HL-60/S4 treated with phorbol 12-myristate 13-acetate at 8.2 ng/mL for 4 days and 3 days (cell line): ENCODE results near the gene CTDNEP1.

ENCODE experiments used
- in situ Hi-C: fragments of 300-500 bp; cut with MboI; formaldehyde crosslinking; loops from 2 replicates; pipeline ENCODE4 v1.15.0; 2022; ENCODE audit warnings: low sequenced_read_pairs

CTDNEP1 gene

DNA sequence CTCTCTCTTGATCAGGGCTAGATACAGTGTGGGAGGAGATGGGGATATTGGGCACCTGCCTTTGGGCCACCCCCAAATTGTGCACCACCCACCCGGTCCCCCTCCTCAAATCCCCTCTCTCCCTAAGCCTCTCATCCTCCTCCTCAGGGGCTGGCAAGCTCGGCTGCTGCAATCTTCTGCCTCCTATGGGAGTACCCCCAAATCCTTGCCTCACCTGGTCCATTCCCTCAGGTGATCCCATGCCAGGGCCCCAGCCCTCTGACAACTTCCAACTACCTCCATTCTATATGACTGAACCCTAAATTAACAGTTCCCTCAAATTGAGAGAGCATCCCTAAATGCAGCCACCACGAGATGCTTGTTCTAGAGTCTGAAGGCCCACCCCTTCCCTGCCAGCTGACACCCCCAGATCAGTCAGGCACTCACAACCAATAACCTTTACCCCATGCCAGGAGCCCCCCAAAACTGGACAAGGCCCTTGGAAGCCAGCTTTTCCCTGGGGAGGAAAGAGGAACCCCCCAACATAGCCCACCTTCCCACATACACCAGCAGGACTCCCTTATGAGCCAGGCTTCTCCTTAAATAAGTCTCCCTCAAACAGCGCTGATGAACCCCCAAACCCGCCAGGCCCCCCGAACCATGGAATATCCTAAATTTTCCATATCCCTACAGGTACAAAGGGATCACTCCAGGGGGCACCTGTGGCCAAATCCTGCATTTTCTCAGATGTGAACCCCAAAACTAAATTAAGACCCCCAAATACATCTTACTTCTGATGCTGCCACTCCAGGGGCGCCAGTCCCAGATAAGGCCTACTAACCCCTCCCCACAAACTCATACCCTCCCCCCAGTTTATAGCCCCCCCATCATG, 35.1 kb downstream of the CTDNEP1 start:
- in situ Hi-C loops: no loop called here

DNA sequence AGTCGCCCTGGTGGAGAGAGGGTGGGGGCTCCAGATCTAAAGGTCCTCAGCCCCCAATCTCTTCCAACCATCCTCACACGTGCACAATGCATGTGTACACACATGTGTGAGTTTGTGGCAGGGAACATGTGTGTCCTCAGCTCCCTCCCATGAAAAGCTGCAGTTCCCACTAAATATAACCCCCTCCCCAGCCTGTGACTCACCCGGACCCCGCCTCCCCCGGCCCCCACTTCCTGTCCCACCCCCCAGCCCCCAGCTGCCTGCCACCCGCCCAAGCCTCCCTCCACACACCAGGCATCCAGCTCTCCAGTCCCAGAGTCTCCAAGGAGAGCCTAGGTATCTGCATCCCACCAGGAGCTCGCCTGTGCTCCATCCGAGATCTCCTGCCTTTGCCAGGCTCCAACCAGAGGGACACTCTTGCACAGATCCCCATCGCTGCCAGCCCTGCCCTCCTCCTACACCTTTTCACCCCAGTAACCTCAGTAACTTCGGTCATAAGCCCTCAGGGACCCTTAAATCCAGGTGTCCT, 35.8 kb downstream of the CTDNEP1 start:
- in situ Hi-C loops: no loop called here

DNA sequence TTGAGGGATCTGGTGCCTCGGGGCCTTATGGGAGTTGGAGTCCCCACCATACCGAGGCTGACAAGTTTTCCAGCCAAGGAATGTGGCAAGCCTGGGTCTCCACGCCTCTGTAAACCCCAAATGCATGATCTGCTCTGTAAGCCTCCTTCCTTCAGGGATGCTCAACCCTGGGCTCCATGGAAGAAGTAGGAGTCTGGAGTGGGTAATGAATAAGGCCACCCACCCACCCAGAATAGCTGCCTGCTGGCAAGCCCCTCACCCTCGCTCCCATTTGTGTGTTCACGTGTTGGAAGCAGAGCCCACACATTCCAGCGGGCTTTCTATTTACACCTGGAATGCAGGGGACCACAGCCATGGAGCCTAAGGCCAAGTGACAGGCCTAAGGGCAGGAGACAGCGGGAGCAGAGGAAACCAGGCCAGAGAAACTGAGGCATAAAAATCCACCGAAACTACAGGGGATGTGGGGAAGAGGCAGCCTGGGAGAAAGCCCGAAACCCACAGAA, 36.3 kb downstream of the CTDNEP1 start:
- in situ Hi-C loops: no loop called here

DNA sequence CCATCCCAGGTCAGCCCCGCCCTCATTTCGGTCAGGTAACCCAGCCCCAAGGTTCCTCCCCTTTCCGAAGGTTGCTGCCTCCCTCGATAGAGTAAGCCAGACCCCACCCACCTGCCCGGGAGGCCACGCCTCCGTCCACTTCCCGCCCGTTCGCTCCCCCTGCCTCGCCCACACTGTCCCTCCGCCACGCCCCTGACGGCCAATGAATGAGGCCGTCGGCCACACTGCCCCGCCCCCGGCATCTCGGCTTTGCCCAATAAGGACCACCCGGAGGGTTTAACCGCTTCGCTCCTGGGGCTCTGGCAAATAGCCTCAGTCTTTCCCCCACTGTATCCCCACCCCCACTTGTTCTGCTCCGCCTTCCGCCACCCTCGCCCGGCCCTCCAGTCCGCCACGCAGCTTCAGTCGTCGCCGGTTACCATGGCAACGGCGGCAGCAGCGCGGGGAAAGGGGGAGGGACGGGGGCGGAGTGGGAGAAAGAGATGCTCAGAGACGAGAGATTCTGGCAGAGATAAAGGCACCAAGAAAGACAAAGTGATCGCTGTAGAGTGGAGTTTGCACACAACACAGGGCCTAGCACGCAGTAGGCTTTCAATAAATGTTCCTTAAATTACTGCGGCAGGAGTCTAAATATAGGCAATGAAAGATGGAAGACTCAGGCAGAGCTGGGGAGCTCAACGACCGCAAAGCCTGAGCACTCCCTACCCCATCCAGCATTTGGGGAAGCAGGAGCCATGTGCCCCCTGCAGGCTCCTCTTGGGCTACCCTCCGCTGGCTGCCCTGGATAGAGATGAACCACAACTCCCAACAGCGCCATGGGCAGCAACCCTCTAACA, 37.0 kb downstream of the CTDNEP1 start:
- in situ Hi-C loops: no loop called here

DNA sequence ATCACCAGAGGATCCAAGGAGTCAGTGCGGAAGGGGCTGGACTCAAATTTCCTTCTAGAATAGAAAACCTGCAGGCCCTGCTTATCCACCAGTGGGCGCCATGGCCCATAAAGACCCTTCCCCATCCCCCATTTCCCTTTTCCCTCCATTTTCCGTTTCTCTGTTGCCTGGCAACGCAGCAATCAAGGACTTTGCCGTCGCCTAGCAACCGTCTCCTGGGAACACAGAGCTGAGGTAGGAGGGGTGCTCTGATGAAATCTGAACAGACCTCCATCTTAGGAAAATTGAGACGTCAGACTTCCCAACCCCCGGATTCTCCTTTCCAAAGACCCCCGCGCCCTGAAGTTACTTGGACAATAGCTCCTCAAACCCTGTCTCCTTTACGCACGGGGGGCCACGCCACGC, 37.6 kb downstream of the CTDNEP1 start:
- in situ Hi-C loops: no loop called here

DNA sequence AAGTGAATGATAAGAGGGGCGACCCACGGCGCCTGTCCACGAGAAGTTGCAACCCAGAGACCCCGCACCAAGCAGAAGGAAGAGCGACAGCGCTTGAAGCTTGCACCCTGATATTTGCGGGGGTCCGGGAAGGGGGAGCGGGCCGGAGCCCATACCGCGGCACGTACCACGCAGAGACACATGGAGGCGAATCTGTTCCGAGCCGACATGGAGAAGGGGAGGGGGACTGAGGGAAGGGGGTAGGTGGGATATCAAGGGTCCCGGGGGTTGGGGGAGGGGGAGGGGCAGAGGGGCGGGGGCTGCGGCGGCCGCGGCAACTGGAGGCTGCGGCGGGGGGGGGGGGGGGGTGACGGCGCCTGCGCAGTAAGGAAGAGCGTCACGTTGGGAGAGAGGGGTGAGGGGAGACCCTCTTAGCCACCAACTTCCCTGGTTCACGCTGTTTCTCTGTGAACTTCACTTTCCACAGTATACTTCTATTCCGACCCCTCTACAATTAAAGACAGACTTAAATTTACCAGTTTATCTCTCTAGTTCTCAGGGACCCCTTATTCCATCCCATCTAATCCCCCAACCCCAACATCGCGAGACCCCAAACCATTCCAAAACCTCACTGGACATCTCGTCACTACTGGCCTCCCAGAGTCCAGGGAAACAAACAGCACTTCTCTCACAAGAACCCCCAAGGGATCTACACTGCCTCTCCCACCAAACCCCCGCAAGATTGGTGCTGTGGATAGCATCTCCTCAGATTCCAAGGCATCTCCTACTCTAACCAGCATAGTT, 39.9 kb downstream of the CTDNEP1 start:
- in situ Hi-C loops: no loop called here

DNA sequence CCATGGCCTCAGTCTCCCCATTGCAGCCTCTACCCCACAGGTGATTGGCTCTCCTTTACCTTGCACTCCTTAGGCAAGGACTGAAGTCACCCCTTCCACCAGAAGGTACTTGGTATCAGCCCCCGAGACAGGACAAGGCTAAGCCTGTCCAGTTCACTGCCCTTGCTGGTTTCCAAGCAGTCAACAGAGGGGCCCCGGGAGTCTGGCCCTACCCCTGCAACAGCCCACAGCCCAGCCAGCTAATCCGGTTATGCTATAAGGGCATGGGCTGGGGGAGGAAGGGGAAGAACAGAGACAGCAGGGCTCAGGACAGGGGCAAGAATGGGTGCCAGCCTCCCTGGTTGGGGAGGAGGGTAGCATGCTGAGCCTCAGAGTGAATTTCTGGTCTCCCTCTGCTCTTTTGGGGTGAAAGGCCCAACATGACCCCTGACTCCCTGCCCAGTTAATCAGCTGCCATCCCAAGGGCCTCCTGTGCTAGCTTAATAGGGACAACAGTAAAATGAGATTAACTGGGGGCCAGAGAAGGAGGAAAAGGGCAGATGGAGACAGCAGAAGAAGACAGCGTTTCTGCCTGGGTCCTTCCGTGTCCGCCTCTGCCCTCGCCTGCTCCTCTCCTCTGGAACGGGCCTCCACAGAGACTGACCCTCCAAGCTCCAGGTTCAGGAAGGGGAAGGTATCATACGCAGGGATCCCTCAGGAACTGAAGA, 42.6 kb downstream of the CTDNEP1 start:
- in situ Hi-C loops: no loop called here

DNA sequence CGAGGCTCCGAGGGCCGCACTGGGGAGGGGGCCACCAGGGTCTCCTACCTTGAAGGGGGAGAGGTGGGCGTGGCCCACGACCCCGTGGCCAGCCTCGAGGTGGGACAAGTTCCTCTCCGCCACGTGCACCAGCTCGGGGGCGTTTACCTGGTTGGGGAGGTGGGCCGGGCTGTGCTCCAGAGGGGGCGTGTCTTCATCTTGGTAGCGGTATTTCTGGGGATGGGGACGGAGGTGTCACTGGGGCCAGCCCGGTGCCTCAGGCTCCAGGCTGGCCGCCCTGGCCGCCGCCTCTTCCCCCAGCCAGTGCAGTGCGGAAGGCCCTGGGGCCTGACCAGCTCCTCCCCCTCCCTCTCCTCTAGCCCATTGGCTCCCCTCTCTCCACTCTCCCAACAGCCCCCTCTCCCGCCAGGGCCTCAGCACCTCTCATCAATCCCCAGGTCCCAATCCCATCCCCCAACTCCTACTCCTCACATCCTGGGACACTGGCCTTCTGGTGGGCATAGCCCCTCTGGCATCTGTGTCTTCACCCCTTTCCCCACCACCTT, 43.4 kb downstream of the CTDNEP1 start:
- in situ Hi-C loops: no loop called here

DNA sequence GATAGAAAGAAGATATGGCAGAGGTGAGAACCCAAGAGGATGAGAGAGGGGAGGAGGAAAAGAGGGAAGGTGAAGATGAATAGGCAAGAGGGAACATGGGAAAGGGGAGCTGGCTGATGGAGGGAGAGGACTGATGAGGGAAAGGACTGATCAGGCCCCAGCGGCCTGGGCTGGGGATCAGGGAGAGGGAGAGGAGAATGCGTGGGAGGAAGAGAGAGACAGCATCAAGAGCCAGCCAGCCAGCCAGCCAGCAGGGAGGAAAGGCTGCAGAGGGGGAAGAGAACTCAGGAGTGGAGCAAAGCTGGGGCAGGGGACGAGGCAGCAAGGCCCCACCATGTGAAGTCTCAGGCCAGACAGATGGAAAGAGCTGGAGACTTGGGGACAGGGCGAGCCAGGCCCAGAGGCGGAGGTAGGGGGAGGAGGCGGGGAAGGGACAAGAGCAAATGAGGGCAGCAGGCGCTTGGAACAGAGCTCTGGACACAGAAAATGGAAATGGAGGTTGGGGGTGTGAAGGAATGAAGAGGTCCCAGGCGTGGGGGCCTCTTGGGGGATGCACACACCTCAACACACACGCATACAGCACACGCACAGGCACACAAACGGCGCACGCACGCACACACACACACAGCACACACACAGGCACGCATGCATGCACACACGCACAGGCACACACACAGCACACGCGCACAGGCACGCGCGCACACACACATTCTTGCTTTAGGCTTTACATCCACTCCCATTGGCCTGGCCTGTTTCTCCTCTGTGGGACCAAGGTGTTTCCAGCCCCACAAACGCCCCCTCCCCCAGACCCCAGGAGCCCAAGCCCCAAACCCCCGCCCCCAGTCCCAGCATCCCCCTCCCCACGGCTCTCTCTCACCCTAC, 44.2 kb downstream of the CTDNEP1 start:
- in situ Hi-C loops: no loop called here

DNA sequence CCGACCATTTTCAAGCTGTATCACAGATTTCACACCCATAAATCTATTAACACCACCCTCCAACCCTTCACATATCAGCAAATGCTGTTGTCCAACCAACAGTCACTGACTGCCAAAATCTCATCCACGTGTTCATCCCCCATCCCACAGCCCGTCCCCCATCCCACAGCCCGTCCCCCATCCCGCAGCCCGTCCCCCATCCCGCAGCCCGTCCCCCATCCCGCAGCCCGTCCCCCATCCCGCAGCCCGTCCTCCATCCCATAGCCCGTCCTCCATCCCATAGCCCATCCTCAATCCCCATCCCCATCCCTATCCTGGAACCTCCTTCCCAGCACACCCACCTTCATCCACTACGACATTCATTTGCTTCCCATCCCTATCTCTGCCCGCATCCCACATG, 46.0 kb downstream of the CTDNEP1 start:
- in situ Hi-C loops: no loop called here

DNA sequence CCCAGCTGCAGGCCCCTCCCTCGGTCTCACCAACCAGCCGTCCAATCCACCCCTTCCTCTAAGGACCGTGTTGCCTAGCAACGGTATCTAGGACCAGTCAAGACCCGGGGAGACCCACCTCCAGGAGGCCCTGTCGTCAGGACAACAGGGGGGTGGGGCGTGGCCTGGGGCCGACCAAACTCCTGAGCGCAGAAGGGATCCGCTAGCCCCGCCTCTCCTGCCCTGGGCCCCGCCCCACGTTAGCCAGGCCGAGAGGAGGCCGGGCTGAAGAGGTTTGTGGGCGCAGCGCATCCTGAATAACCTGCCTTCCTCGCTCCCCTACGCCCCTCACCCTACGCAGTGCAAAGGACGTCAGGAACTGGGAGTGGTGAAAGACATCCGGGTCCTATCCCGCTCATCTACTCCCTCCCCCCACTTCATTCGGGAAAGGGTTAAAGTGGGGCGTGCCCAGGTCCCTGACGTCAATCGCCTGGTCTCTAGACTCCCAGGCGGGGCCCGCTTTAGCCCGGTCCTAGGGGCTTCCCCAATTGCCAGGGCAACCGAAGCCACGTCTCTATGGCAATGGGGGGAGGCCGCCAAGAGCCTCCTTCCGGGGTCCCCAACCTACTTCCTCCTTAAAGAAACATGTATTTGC, 46.6 kb downstream of the CTDNEP1 start:
- in situ Hi-C loops: no loop called here

DNA sequence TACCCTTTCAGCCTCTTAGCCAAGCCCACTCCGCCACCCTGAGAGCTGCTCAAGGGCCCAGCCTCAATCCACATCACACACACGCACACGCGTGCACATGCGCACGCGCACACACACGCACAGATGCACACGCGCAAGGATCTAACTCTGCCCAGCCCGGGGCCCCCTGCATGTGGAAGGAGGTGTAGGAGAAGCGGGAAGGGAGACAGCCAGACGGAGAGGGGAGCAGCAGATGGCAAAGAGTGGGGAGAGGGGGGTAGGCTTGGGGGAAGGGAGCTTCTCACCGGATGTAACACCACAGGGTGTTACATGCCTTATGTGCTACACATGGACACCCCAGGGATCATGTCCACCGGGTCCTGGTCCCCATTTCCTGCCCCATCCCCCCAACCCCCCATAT, 47.2 kb downstream of the CTDNEP1 start:
- in situ Hi-C loops: no loop called here

DNA sequence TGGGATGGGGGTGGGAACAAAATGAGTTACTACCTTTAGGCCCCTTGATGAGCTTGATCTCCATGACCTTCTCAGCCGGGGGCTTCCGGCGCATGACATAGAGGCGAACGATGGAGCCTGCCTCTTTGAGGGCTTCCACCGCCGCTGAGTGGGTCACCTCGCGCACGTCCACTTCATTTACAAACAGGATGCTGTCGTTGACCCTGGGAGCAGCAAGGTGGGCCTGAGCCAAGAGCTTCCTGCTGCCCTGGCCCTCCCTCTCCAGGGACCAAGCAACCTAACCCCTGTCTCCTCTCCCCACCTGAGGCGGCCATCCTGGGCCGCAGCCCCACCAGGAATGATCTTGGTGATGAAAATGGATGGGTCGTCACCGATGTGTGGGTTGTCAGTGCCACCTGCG, 48.1 kb downstream of the CTDNEP1 start:
- in situ Hi-C loops: no loop called here

DNA sequence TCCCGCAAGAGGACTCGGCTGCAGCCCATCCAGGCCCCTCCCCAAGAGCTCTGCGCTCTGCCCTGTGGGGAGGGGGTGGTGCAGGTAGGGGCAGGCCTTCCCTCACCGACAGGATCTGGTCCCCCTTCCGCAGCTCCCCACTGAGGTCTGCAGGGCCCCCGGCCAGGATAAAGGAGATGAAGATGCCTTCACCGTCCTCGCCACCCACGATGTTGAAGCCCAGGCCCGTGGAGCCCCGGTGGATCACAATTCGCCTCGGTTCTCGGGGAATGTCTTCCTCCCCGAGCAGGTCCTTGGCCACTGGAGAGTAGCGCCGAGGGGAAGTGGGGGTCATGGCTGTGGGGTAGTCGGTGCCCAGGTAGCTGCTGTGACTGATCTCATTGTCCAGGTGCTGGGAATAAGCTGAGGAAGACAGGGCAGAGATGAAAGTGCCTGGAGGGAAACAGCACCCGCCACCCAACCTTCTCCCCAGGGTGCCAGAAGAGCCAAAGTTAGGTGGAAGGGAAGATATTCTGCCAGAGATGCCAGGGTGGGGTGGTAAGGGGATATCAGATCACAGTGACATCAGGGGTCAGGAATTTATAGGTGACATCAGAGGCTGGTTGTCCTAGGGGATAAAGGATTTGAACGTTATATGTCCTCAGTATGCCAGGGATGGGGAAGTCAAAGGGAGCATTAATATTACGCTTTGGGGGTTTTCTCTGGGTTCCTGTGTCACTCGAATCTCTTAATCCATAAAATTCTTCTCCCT, 54.7 kb downstream of the CTDNEP1 start:
- in situ Hi-C loops: no loop called here

DNA sequence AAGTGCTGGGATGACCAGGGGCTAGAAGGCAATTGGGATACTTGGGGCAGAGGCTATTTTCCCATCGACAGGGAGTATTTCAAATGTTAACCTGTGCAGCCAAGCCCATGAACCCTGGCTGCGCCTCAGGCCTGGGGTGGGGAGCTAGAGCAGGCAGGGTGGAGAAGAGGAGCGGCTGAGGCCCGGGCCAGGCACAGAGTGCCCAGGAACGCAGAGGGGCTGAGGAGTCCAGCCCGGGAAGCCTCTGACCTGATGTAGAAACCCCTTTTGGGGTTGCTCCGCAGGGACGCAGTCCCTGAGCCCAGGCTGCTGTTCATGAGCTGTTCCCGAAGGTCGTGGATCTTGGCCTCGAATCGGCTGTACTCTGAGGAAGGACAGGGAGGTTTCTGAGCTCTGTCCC, 55.6 kb downstream of the CTDNEP1 start:
- in situ Hi-C loops: no loop called here
